HG03571 (cell line): ENCODE measurements around the gene CDC42EP5.
A peak's percentile ranks its signal among the peaks of the same experiment; 100 is the strongest.
"Not testable (repeated sequence)": the region's sequence is repeated elsewhere in the genome, so short reads cannot be mapped to it uniquely, and the experiment has no call there.

Experiments used
- ATAC-seq: cut with Tn5 transposase; IDR thresholded peaks from one replicate; pipeline ENCODE4 v1.9.1; 2021; ENCODE audit not compliant: unreplicated experiment

The CDC42EP5 gene

DNA sequence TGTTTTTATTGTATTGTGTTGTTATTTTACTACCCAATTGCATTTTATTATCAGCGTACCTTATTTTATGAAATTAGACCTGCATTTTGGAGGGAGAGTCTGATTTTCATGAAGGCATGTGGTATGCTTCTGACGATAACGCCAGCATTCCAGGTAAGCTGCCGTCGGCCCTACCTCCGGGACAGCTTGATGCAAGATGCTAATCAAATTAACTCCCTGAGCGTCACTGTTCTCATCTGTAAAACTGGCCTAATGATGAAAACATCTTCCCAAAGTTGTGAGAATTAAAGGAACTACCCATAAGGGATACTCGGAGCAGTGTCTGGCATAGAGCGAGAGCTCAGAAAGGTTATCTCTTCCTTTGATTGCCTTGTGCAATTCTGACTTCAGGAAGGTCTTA, 16.7 kb upstream of the CDC42EP5 start:
- ATAC-seq: no peak

DNA sequence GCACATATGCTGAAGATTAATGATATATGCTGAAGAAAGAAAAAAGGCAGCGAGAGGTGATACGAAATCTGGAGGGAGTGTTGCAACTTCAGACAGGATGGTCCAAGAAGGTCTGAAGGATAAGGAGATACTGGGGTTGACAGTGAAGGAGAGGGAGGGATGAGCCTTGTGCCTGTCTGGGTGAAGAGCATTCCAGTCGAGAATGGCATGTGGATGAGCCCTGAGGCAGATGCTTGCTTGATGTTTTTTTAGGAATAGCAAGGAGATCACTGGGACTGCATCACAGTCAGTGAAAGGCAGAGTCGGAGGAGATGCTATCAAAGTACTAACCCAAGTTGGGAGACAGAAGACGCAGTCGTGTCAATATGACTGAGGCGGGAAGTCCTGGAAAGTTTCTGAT, 16.2 kb upstream of the CDC42EP5 start:
- no peak for ATAC-seq

DNA sequence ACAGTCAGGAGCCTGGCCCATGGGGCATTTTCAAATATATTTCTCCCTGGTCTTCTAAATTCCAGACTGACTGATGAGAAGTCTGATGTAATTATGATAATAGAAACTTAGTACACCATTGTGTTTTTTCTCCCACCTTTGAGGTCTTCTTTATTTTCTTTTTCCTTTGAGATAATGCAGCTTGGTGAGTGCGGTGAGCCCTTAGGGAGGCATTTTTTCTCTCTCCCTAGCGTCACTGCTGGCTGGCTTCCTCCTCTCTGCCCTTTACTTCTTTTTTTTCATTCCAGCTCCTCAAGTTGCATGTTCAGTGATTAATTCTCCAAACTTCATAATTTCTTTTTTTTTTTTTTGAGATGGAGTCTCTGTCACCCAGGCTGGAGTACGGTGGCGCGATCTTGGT, 12.8 kb upstream of the CDC42EP5 start:
- no peak for ATAC-seq

DNA sequence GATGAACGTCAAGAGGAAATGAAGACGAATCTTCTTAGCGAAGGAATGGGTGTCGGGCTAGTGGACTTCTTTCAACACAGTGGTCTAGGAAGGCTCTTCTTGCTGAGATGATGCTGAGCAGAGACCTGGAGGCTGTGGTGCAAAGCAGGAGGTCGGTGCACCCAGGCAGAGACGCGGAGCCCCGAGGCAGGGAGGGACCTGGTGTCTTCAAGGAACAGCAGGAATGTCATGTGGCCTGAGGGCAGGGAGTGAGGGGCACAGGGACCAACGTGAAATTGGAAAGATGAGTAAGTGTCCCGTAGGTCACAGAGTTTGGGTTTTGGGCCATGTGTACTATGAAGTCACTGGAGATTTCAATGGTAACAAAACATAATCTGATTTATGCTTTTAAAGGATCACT, 11.4 kb upstream of the CDC42EP5 start:
- no peak for ATAC-seq

DNA sequence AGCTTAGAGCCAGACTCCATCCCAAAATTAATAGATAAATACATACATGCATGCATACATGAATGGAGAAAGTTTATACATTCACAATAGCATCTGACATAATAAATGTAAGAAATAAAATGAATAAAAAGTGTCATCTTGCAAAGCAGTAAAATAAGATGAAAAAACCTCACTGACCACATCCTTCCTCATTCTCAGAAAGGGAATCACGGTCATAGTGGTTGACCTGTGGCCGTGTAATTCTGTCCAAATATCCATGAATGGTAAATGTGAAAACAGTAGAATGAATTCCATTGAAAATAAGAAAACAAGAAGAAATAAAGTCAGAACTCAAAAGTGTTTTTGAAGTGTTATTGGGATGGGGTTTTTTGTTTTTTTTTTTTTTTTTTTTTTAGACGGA, 9.8 kb upstream of the CDC42EP5 start:
- no peak for ATAC-seq

DNA sequence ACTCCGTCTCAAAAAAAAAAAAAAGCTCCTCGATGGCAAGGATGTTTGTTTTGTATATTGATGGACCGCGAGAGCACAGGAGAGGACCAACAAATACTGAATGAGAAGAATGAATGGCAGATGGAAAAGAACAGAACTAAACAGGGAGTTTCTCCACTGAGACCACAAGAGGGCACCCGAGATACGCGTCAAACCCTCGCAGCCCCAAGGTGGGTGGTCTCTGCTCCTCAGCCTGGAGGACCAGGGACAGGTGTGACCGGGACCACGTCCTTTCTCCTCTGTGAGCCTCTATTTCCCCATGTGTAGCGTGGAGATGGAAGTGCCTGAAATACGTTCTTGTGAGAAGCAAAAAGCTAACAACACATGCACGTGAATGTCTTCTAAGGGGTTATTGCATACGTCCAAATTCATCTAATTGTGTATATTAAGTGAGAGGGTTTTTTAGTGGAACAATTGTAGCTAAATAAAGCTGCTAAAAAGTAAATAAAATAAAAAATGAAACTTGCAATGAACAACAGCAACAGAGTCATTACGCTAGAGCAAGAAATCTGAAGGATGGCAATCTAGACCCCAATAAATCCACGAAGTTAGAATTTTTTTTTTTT, 8.3 kb upstream of the CDC42EP5 start:
- no peak for ATAC-seq

DNA sequence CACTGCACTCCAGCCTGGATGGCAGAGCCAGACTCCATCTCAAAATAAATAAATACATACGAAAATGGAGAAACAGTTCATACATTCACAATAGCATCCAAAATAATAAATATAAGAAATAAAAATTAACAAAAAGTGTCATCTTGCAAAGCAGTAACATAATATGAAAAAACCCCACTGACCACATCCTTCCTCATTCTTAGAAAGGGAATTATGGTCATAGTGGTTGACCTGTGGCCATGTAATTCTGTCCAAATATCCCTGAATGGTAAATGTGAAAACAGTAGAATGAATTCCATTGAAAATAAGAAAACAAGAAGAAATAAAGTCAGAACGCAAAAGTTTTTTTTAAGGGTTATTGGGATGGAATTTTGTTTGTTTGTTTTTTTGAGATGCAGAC, 7.0 kb upstream of the CDC42EP5 start:
- ATAC-seq: no peak

DNA sequence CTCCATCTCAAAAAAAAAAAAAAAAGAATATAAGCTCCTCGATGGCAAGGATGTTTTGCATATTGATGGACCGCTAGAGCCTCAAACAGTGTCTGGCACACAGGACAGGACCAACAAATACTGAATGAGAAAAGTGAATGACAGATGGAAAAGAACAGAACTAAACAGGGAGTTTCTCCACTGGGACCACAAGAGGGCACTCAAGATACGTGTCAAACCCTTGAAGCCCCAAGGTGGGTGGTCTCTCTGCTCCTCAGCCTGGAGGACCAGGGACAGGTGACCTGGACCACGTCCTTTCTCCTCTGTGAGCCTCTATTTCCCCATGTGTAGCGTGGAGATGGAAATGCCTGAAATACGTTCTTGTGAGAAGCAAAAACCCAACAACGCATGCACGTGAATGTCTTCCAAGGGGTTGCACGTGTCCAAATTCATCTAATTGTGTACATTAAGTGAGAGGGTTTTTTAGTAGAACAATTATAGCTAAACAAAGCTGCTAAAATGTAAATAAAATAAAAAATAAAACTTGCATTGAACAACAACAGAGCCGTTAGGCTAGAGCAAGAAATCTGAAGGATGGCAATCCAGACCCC, 5.7 kb upstream of the CDC42EP5 start:
- ATAC-seq: no peak

DNA sequence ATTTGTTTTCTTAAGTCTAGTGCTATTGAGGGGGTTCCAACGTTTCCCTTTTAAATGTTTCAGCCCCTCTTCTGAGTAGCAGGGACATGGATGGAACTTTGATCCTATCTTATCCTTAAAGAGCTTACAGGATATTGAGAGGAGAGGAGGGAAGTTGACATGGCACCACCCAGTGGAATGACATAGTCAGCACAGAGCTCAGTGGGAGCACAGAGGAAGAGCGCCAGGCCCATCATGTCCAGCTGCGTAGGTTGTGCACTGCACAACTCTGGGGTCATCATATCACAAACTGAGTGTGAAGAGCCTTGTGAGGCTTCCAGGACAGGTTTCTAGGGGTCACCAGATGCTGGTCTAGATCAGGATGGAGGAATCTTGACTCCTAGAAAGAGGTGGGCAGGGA, 4.6 kb upstream of the CDC42EP5 start:
- ATAC-seq: no peak

DNA sequence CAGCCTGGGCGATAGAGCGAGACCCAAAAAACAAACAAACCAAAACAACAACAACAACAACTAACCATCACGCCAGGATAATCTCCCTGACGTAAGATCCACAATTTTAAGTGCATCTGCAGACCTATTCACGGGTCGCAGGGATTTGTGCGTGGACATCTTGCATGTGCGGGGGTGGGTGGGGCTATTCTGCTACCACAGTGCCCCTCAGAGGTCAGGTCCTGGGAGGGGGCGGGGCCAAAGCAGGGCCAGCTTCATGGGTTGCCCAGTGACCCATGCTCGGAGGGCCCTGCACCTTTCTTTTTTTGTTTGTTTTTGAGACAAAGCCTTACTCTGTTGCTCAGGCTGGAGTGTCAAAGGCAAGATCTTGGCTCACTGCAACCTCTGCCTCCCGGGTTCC, 2.6 kb upstream of the CDC42EP5 start:
- ATAC-seq: no peak

DNA sequence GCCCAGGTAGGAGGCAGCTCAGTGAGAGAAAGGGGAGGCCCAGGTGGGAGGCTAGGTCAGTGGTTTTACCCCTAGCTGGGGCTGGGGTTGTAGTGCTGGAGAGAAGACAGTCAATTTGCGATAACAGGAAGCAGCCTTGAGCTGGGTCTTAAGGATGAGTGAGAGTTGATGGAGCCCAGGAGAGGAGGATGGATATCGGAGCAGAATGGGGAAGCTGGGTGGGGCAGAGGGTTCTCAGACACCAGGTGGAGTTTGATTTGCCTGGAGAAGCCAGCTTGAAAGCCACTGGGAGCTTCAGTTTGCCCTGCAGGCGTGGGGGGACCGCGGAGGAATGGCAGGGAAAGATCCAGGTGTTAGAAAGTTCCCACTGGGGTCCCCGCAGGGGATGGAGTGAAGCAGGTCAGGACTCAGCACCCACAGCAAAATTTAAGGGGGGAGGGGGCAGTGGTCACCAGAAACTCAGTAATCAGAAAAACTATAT, 836 bp upstream of the CDC42EP5 start:
- ATAC-seq: no peak

DNA sequence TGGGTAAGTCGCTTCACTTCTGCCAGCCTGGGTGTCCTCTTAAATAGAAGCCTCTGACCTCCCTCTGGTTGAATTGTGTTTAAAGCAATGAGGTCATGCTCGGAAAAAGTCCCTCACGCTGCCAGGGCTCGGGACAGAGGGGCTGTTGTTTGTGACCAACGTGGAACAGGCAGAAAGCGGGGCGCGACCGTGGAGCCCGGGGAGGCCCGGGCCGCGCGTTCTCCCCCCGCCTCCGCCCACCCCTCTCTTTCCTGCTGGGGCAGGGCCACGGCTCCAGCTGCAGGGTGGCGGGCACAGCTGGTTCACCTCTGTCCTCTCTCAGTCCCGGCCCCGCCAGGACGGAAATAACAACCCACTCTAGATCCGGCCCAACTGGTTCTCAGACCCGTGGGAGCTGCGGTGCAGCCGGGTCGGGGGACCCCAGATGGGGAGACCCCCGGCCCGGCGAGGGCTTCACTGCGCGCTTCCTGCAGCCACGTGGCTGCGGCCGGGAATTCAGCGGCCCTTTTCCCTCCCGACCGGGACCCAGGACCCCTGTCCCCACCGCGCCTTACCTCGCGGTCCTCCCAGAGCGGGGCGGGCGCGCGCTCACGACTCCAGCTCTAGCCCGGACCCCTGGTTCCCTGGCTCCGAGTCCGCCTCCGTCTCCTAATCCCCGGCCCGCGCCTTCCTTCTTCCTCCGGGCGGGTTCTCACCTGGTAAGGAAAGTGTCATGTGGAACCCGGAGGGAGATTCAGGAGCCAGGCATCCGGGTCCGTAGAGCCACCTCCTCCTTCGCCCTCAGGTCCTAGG, 1.9 kb downstream of the CDC42EP5 start:
- ATAC-seq: no peak

DNA sequence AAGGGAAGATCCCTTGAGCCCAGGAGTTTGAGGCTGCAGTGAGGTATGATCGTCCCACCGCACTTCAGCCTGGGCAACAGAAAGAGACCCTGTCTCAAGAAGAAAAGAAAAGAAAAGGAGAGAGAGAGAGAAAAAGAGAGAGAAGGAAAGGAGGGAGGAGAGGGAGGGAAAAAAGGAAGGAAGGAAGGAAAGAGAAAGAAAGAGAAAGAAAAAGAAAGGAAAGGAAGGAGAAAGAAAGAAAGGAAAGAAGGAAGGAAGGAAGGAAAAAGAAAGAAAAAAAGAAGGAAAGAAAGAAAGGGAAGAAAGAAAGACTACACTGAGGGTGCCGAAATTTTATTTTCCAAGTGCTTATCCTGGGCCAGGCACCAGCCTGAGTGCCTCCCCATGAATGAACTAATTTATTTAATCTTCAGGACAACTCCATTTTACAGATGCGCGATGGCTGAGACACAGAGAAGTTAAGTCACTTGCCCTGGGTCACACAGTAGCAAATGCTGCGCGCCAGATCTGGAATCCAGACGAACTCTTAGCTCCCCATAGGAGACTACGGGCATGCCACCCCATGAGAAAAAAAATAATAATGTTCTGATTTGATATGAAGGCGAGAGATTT, 2.7 kb downstream of the CDC42EP5 start:
- no peak for ATAC-seq

DNA sequence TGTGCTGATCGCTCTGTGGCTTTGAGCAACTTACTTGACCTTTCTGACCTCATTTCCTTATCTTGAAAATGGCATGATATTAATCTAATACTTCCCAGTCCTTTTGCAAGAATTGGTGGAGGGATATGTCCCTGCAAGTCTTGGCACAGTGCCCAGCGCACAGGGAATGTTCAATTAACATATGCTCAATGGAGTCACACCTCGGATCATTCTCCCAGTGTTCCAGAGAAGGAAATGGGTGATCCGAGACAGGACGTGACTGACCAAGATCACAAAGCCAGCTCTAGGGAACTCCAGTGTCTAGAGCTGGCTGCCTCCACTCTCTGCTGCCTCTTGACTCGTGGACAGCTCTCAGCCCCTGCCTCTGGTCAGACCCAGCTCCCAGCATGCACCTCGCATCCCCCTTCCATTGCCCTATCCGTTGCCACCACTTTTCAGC, 3.6 kb downstream of the CDC42EP5 start:
- no peak for ATAC-seq

DNA sequence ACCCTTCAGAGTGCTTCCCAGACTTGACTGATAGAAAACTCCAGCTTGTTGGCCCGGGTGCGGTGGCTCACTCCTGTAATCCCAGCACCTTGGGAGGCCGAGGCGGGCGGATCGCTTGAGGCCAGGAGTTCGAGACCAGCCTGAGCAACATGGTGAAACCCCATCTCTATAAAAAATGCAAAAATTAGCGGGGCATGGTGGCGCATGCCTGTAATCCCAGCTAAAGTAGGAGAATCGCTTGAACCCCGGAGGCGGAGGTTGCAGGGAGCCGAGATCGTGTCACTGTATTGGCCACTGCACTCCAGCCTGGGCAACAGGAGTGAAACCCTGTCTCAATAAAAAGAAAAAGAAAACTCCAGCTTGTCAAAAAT, 7.0 kb downstream of the CDC42EP5 start:
- not testable (repeated sequence) for ATAC-seq

DNA sequence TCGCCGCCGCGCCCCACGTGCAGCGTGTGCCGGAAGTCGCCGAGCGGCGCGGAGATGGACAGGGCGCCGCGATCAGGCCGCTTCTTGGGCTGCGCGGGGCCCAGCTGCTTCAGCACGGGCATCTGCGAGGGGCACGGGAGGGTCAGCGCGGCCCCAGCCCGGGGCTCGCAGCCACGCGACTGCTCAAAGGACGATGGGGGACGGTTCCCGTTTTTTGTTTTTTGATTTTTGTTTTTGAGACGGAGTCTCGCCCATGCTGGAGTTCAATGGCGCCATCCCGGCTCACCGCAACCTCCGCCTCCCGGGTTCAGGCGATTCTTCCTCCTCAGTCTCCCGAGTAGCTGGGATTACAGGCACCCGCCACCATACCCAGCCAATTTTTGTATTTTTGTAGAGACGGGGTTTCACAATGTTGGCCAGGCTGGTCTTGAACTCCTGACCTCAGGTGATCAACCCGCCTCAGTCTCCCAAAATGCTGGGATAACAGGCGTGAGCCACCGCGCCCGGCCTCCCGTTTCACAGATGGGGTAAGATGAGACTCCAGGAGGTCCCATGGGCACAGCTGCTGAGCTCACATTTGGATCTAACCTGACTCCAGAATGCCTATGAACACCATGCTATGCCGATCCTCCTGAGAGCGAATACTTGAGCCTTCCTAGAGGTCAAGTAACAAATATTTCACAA, 7.5 kb downstream of the CDC42EP5 start:
- no peak for ATAC-seq

DNA sequence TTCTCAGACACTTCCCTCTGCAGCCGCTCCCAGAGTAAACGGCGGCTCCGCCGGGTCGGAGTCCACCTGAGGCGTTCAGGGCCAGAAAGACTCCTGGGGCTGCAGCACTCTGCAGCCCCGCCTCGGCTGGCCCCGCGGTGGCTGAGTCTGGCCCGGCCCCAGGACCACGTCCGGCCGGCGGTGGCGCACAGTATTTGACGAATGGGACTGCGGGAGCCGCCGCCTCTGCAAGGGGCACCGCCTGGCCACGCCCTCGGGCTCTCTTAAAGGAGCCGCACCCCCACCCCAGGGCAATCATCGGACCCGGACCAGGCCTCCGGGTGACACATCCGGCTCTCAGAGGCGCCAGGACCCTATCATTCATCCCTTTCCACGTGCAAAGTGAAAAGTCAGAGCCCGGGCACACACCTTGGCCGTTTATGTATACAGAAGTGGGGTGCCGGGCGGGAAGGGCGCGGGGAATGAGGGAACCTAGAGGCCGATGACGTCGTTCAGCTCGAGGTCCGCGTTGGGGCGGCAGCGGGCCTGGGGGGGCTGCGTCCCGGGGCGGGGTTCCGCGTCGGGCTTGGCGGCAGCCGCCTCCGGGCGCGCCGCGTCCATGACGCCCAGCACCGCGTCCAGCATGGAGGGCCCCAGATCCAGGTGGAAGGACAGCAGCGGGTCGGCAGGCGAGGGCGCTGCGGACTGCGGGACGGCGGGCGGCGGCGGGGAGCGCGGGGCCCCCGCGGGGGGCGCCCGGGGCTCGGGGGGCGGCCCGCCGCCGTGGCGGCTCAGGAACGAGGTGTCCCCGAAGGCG, 8.3 kb downstream of the CDC42EP5 start:
- peak; percentile 43 for ATAC-seq

DNA sequence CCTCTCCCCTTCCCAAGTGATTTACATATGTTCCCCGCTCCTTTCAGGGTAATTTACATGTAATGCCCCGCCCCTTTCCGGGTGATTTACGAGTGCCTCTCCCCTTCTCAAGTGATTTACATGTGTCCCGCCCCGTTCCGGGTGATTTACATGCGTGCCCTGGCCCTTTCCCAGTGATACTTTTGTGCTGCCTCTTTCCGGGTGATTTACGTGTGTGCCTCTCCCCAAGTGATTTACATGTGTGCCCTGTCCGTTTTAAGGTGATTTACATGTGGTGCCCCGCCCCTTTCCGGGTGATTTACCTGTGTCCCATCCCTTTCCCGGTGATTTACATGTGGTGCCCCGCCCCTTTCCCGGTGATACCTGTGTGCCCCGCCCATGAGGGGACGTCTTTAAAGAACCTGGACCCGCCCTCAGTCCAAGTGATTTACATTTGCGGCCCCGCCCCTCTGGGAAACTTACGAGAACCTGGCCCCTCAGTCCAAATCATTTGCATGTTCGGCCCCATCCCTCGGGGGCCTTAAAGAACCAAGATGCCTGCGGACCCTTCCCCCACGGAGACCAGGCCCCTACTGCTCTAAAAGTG, 9.0 kb downstream of the CDC42EP5 start:
- peak; percentile 36 for ATAC-seq

DNA sequence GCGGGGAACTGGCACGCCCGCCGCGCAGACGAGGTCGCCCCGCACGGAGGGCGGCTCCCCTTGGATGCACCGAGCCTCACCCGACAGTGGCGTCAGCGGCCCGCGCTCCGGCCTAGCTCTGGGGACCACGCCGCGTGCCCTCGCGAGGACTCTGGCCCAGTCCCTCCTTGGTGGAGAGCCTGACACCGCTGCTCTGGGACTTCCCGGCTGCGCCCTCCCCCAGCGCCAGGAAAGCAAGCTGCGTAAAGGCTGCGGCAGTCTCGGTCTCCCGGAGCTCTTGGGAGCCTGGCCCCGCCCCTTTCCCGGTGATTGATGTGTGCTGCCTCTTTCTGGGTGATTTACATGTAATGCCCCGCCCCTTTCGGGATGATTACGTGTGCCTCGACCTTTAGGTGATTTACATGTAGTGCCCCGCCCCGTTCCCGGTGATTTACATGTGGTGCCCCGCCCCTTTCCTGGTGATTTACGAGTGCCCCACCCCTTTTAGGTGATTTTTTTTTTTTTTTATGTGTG, 9.5 kb downstream of the CDC42EP5 start, which contains the start of gene LENG9:
TSS of gene LENG9 (minus strand) at position 248 of the 513 bp plus-strand sequence. CDS start 252 bp downstream, outside the sequence.
- peak; percentile 59 for ATAC-seq
